Mesothelial cell of epicardium (in vitro differentiated cells): ENCODE data around the gene OR4L1. TPM values are rescaled to one million over a fixed set of nuclear protein-coding genes. Genes with fewer than 3 reads are reported as not detected.
"Not testable (repeated sequence)": the region's sequence is repeated elsewhere in the genome, so short reads cannot be mapped to it uniquely, and the experiment has no call there.

Source experiments
- DNase-seq, 2 experiments: peaks; one replicate each; pipeline ENCODE4 v3.0.0; 2021; ENCODE audit warnings: low spot score in 2 of 2; ENCODE audit not compliant: unreplicated experiment in 2 of 2
- H3K27ac Mint-ChIP-seq: 2 replicates; pipeline ENCODE4 v1.8.0; 2021; ENCODE audit warnings: mixed read lengths
- H3K27me3 Mint-ChIP-seq: 2 replicates; pipeline ENCODE4 v1.8.0; 2021; ENCODE audit warnings: low read depth, mixed read lengths
- H3K36me3 Mint-ChIP-seq: 2 replicates; pipeline ENCODE4 v1.8.0; 2021; ENCODE audit warnings: mixed read lengths
- H3K4me1 Mint-ChIP-seq: 2 replicates; pipeline ENCODE4 v1.8.0; 2021; ENCODE audit warnings: mixed read lengths
- H3K4me3 Mint-ChIP-seq: 2 replicates; pipeline ENCODE4 v1.8.0; 2021; ENCODE audit warnings: mild to moderate bottlenecking, moderate library complexity, mixed read lengths
- H3K9me3 Mint-ChIP-seq: 2 replicates; pipeline ENCODE4 v1.8.0; 2021; ENCODE audit warnings: mixed read lengths
- CTCF ChIP-seq: fragments of 200-600 bp; sonication (generic); IDR thresholded peaks from one replicate; pipeline ENCODE4 v1.5.0; 2021; ENCODE audit warnings: antibody characterized with exemption; ENCODE audit not compliant: unreplicated experiment
- total RNA-seq: library from RNA; stranded (reverse); gene quantifications from 3 replicates; pipeline ENCODE4 v1.2.1, GENCODE V29; 2021

The OR4L1 gene
- total RNA-seq, 1 donor from 2014 or later, result not detected

- Mint-ChIP-seq H3K4me1 (no peaks in the 10 kb centered on the region), H3K4me3 (no peak overlapping the region), H3K27me3 (no peaks in the 10 kb centered on the region), H3K27ac (no peak overlapping the region), H3K9me3 (peaks cover 68% of the 10 kb centered on the region), H3K36me3 (no peaks in the 10 kb centered on the region)
- TF ChIP-seq CTCF, result no peak
- DNase-seq, result no peak
Observed at GRCh38 chr14:20044243-20044642, 15.6 kb upstream of the OR4L1 start.

GRCh38 chr14:20048202-20048601 is 11.6 kb upstream of the OR4L1 start:
- no peak overlapping the region for H3K27ac Mint-ChIP-seq
- H3K9me3 Mint-ChIP-seq, result peaks cover 72% of the 10 kb centered on the region

GRCh38 chr14:20092050-20092449 is 32.2 kb downstream of the OR4L1 start:
- Mint-ChIP-seq H3K36me3 (no peaks in the 10 kb centered on the region), H3K4me3 (no peak overlapping the region), H3K27me3 (no peaks in the 10 kb centered on the region), H3K27ac (no peak overlapping the region), H3K4me1 (no peaks in the 10 kb centered on the region), H3K9me3 (peaks cover 59% of the 10 kb centered on the region)
- TF ChIP-seq CTCF, result no peak
- no peak for DNase-seq

More at GRCh38 chr14:20048202-20048601, 11.6 kb upstream of the OR4L1 start:
- H3K4me3 Mint-ChIP-seq, result no peak overlapping the region
- no peaks in the 10 kb centered on the region for H3K27me3 Mint-ChIP-seq
- TF ChIP-seq CTCF, result no peak
- H3K4me1 Mint-ChIP-seq, result no peaks in the 10 kb centered on the region
- no peak for DNase-seq
- no peaks in the 10 kb centered on the region for H3K36me3 Mint-ChIP-seq

- H3K9me3 Mint-ChIP-seq, result peaks cover 63% of the 10 kb centered on the region
Observed at GRCh38 chr14:20093442-20093841, 33.6 kb downstream of the OR4L1 start.

GRCh38 chr14:20098926-20099770 is 39.3 kb downstream of the OR4L1 start:
- peaks cover 60% of the 10 kb centered on the region for H3K9me3 Mint-ChIP-seq
- not testable (repeated sequence) for H3K4me1 Mint-ChIP-seq, H3K36me3 Mint-ChIP-seq, H3K27ac Mint-ChIP-seq, H3K27me3 Mint-ChIP-seq, H3K4me3 Mint-ChIP-seq, DNase-seq

More at GRCh38 chr14:20093442-20093841, 33.6 kb downstream of the OR4L1 start:
- Mint-ChIP-seq H3K36me3 (no peaks in the 10 kb centered on the region), H3K4me3 (no peak overlapping the region), H3K27ac (no peak overlapping the region), H3K4me1 (no peaks in the 10 kb centered on the region), H3K27me3 (no peaks in the 10 kb centered on the region)
- TF ChIP-seq CTCF, result no peak
- no peak for DNase-seq

GRCh38 chr14:20110438-20110837 is 50.6 kb downstream of the OR4L1 start, which contains the start of gene OR4K17:
Gene OR4K17, plus strand, starts transcription at chr14:20110739. Its CDS starts 6,761 bp downstream, at chr14:20117500.
- Mint-ChIP-seq H3K4me3 (no peak within 1 kb of the TSS), H3K9me3 (peaks cover 45% of the 10 kb centered on the region), H3K27me3 (no peaks in the 10 kb centered on the region), H3K36me3 (no peaks in the 10 kb centered on the region), H3K27ac (no peak within 1 kb of the TSS), H3K4me1 (no peaks in the 10 kb centered on the region)
- DNase-seq, result no peak
- TF ChIP-seq CTCF, result no peak
